PC-3 (cell line): Measurements from ENCODE around the gene ZNF490. TPM values are rescaled to one million over a fixed set of nuclear protein-coding genes. Genes with fewer than 3 reads are reported as not detected.
"Not testable (repeated sequence)": the region's sequence is repeated elsewhere in the genome, so short reads cannot be mapped to it uniquely, and the experiment has no call there.

ENCODE experiments used
- ATAC-seq: fragments of 200-7000 bp; cut with Tn5 transposase; 2 replicates; pipeline ENCODE4 v1.9.1; 2020; ENCODE audit warnings: mild to moderate bottlenecking, moderate library complexity
- BruUV-seq: library from RNA; stranded (reverse); fragments of 400-500 nt; replicated peaks from 2 replicates; lab custom pipeline; 2021; lab: Mats Ljungman, UMichigan
- CTCF ChIA-PET: fragments of 300-600 bp; sonication (Branson Sonifier 250); formaldehyde crosslinking; loops from one replicate; lab custom pipeline; 2022; ENCODE audit warnings: antibody characterized with exemption; lab: Charles Lee
- POLR2A ChIA-PET: fragments of 300-600 bp; sonication (Branson Sonifier 250); formaldehyde crosslinking; loops from one replicate; lab custom pipeline; 2022; ENCODE audit warnings: antibody characterized with exemption; ENCODE audit not compliant: unreplicated experiment; lab: Charles Lee
- DNase-seq: peaks from one replicate; pipeline ENCODE4 v3.0.0-alpha.2; 2015
- H2AFZ ChIP-seq: fragments of 300-600 bp; sonication (generic); 2 replicates; pipeline ENCODE4 v1.6.0; 2016; ENCODE audit warnings: antibody characterized with exemption, low read length
- H3F3A ChIP-seq: fragments of 300-600 bp; sonication (generic); one replicate; pipeline ENCODE4 v1.6.0; 2017; ENCODE audit warnings: antibody characterized with exemption, low read length, control low read depth, mild to moderate bottlenecking; ENCODE audit not compliant: unreplicated experiment
- H3K27ac ChIP-seq: fragments of 300-600 bp; sonication (generic); 2 replicates; pipeline ENCODE4 v1.5.1; 2016; ENCODE audit warnings: mild to moderate bottlenecking, low read length
- H3K27me3 ChIP-seq: fragments of 300-600 bp; sonication (generic); 2 replicates; pipeline ENCODE4 v1.6.1; 2016; ENCODE audit warnings: low read length, mixed read lengths
- H3K36me3 ChIP-seq: fragments of 300-600 bp; sonication (generic); 2 replicates; pipeline ENCODE4 v1.6.1; 2016; ENCODE audit warnings: low read depth, mixed run types, low read length, mixed read lengths
- H3K4me1 ChIP-seq: fragments of 300-600 bp; sonication (generic); 2 replicates; pipeline ENCODE4 v1.5.1; 2016; ENCODE audit warnings: low read length; ENCODE audit not compliant: insufficient read depth
- H3K4me2 ChIP-seq: fragments of 300-600 bp; sonication (generic); 2 replicates; pipeline ENCODE4 v1.6.0; 2016; ENCODE audit warnings: low read length
- H3K4me3 ChIP-seq: fragments of 300-600 bp; sonication (generic); 2 replicates; pipeline ENCODE4 v1.5.1; 2016; ENCODE audit warnings: mild to moderate bottlenecking, low read length, mixed read lengths
- H3K79me2 ChIP-seq: fragments of 300-600 bp; sonication (generic); 2 replicates; pipeline ENCODE4 v1.6.1; 2017; ENCODE audit warnings: low read length, mixed read lengths
- H3K9ac ChIP-seq: fragments of 300-600 bp; sonication (generic); 2 replicates; pipeline ENCODE4 v1.6.0; 2016; ENCODE audit warnings: mild to moderate bottlenecking, low read length
- H3K9me2 ChIP-seq: fragments of 300-600 bp; sonication (generic); replicated peaks from 2 replicates; pipeline ENCODE4 v1.6.1; 2016; ENCODE audit warnings: mixed run types, low read length, mixed read lengths
- H3K9me3 ChIP-seq: fragments of 300-600 bp; sonication (generic); 2 replicates; pipeline ENCODE4 v1.6.1; 2016; ENCODE audit warnings: low read length, mixed read lengths
- H4K20me1 ChIP-seq: fragments of 300-600 bp; sonication (generic); 2 replicates; pipeline ENCODE4 v1.6.1; 2016; ENCODE audit warnings: low read length, mixed read lengths
- EZH2 ChIP-seq: fragments of 300-600 bp; sonication (generic); IDR thresholded peaks from one replicate; pipeline ENCODE4 v1.6.1; 2017; ENCODE audit warnings: antibody characterized with exemption, mild to moderate bottlenecking, low read length; ENCODE audit not compliant: unreplicated experiment
- EZH2phosphoT487 ChIP-seq: fragments of 300-600 bp; sonication (generic); IDR thresholded peaks from 2 replicates; pipeline ENCODE4 v1.6.1; 2018; ENCODE audit warnings: mild to moderate bottlenecking, antibody characterized with exemption, low read length, borderline replicate concordance
- intact Hi-C: fragments of 100-400 bp; cut with micrococcal nuclease; formaldehyde crosslinking; loops from 2 replicates; pipeline ENCODE4 v1.9.0; 2023
- total RNA-seq: library from RNA; depleted of rRNA; stranded (reverse); fragments of >200 nt; gene quantifications from 2 replicates; pipeline ENCODE4 v1.2.3, GENCODE V29; 2014
- TF ChIP-seq, protein P1 (sequence below): fragments of 300-600 bp; sonication (generic); conservative IDR thresholded peaks from 2 replicates; pipeline ENCODE4 v1.5.1; 2017; ENCODE audit warnings: antibody characterized with exemption, low read depth, mild to moderate bottlenecking, low read length

Gene ZNF490
- total RNA-seq, 1 experiment from 2014 or later, result 10.7 TPM

DNA sequence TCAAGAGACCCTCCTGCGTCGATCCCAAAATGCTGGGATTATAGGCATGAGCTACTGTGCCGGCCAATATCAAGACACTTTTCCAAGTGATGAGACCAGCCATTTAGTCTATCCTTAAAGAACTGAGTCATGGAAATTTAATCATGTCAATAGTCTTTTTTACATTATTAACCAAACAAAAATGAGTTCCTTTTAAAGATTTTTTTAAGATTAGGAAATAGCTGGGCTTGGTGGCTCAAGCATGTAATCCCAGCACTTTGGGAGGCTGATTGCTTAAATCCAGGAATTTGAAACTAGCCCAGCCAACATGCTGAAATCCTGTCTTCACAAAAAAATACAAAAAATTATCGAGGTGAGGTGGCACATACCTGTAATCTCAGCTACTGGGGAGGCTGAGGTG is 42.7 kb downstream of the ZNF490 start:
- Histone ChIP-seq H3K4me1 (0 out of 2 replicates have a peak, but pooled peaks cover 3% of the 10 kb centered on the region), H3K79me2 (no peaks in the 10 kb centered on the region), H3K9ac (no peak overlapping the region), H3K9me3 (no peaks in the 10 kb centered on the region), H4K20me1 (no peaks in the 10 kb centered on the region), H3K4me3 (no peak overlapping the region), H3K9me2 (no peaks in the 10 kb centered on the region), H3K27me3 (no peaks in the 10 kb centered on the region), H3F3A (no peaks in the 10 kb centered on the region), H3K4me2 (no peak overlapping the region), H3K36me3 (no peaks in the 10 kb centered on the region), H3K27ac (no peak overlapping the region), H2AFZ (no peak overlapping the region)
- TF ChIP-seq EZH2 (no peak), EZH2phosphoT487 (no peak)
- TF ChIP-seq, protein P1, sequence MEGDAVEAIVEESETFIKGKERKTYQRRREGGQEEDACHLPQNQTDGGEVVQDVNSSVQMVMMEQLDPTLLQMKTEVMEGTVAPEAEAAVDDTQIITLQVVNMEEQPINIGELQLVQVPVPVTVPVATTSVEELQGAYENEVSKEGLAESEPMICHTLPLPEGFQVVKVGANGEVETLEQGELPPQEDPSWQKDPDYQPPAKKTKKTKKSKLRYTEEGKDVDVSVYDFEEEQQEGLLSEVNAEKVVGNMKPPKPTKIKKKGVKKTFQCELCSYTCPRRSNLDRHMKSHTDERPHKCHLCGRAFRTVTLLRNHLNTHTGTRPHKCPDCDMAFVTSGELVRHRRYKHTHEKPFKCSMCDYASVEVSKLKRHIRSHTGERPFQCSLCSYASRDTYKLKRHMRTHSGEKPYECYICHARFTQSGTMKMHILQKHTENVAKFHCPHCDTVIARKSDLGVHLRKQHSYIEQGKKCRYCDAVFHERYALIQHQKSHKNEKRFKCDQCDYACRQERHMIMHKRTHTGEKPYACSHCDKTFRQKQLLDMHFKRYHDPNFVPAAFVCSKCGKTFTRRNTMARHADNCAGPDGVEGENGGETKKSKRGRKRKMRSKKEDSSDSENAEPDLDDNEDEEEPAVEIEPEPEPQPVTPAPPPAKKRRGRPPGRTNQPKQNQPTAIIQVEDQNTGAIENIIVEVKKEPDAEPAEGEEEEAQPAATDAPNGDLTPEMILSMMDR, result no peak
- DNase-seq, result no peak
- CTCF ChIA-PET, result no interaction called here
- intact Hi-C loops, result no loop called here
- ATAC-seq, result no peak
- no TSS peak for BruUV-seq
- POLR2A ChIA-PET, result interaction anchor here (0.6 kb wide), 3 partner anchors 42 to 505 kb away, joined by 3 to 6 read pairs (median 4); no protein-coding TSS in a partner anchor

GRCh38 chr19:12566380-12566779 is 44.2 kb downstream of the ZNF490 start:
- ATAC-seq, H3K9me2 ChIP-seq, DNase-seq, H3K4me2 ChIP-seq, H3K9ac ChIP-seq, intact Hi-C loops, H3F3A ChIP-seq, H4K20me1 ChIP-seq, H3K79me2 ChIP-seq, POLR2A ChIA-PET, H2AFZ ChIP-seq, H3K4me1 ChIP-seq, H3K27me3 ChIP-seq, H3K36me3 ChIP-seq, H3K4me3 ChIP-seq, H3K9me3 ChIP-seq, BruUV-seq, H3K27ac ChIP-seq: not testable (repeated sequence)
- CTCF ChIA-PET, result interaction anchor here (0.6 to 0.7 kb wide), 2 partner anchors 106 to 580 kb away, joined by 10 to 12 read pairs; no protein-coding TSS in a partner anchor

GRCh38 chr19:12564016-12564664 is 46.5 kb downstream of the ZNF490 start:
- intact Hi-C loops, result loop anchor here (1.0 to 2.0 kb wide), 2 partner anchors 47 to 108 kb away; partner anchors contain the start of genes ZNF490 and ZNF791
- no TSS peak for BruUV-seq
- DNase-seq (peak; percentile 96), ATAC-seq (peak; percentile 95)
- peak overlapping the region; percentile 46 for H2AFZ ChIP-seq
- H3K36me3 ChIP-seq, result no peaks in the 10 kb centered on the region
- CTCF ChIA-PET, result no interaction called here
- no peaks in the 10 kb centered on the region for H3K79me2 ChIP-seq
- no peaks in the 10 kb centered on the region for H3K9me3 ChIP-seq
- H3K4me2 ChIP-seq, result peak overlapping the region; percentile 45
- H3K27ac ChIP-seq, result no peak overlapping the region
- H4K20me1 ChIP-seq, result no peaks in the 10 kb centered on the region
- no peak for TF ChIP-seq EZH2phosphoT487
- TF ChIP-seq, protein P1, result peak; percentile 98
- TF ChIP-seq EZH2, result no peak
- H3K4me3 ChIP-seq, result peak overlapping the region; percentile 14; the same call in 1 of the 2 replicates
- H3K27me3 ChIP-seq, result no peaks in the 10 kb centered on the region
- no peaks in the 10 kb centered on the region for H3F3A ChIP-seq
- POLR2A ChIA-PET, result no interaction called here
- H3K9ac ChIP-seq, result no peak overlapping the region
- no peaks in the 10 kb centered on the region for H3K9me2 ChIP-seq
- 0 out of 2 replicates have a peak, but pooled peaks cover 3% of the 10 kb centered on the region for H3K4me1 ChIP-seq
